Choroid plexus epithelial cell (primary cell): ENCODE results near the gene MPST.

Experiments
- DNase-seq: peaks from one replicate; pipeline ENCODE4 v3.0.0-alpha.2; 2010; ENCODE audit warnings: low read depth
- H3K4me3 ChIP-seq: 2 replicates; pipeline ENCODE4 v1.5.1; 2011; ENCODE audit warnings: low read depth, mild to moderate bottlenecking, control low read depth, low read length, moderate library complexity
- TF ChIP-seq, protein P1 (sequence below): conservative IDR thresholded peaks from 2 replicates; pipeline ENCODE4 v1.5.1; 2011; ENCODE audit warnings: low read depth, mild to moderate bottlenecking, control low read depth, inconsistent platforms, low read length, moderate library complexity

Gene MPST

DNA sequence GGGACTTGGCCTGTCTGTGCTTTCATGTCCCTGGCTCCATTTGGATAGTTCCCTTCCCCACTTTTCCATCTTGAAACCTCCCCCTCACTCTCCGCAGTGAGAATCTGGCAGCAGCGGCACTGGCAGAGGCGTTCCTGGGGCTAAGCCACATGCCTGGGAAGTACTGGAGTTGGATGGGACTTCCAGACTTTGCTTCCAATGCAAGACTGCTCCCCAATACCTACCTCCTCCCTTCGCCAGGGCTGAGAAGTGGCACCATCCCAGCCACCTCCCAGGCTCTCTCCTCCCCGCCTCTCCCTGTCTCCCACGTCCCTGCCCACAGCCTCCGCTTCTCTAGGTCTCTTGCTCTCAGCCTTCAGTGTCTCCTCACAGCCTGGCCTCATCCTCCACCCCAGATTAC lies 16.9 kb upstream of the MPST start:
- TF ChIP-seq, protein P1, sequence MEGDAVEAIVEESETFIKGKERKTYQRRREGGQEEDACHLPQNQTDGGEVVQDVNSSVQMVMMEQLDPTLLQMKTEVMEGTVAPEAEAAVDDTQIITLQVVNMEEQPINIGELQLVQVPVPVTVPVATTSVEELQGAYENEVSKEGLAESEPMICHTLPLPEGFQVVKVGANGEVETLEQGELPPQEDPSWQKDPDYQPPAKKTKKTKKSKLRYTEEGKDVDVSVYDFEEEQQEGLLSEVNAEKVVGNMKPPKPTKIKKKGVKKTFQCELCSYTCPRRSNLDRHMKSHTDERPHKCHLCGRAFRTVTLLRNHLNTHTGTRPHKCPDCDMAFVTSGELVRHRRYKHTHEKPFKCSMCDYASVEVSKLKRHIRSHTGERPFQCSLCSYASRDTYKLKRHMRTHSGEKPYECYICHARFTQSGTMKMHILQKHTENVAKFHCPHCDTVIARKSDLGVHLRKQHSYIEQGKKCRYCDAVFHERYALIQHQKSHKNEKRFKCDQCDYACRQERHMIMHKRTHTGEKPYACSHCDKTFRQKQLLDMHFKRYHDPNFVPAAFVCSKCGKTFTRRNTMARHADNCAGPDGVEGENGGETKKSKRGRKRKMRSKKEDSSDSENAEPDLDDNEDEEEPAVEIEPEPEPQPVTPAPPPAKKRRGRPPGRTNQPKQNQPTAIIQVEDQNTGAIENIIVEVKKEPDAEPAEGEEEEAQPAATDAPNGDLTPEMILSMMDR: no peak
- no peak for DNase-seq
- no peak overlapping the region for H3K4me3 ChIP-seq

DNA sequence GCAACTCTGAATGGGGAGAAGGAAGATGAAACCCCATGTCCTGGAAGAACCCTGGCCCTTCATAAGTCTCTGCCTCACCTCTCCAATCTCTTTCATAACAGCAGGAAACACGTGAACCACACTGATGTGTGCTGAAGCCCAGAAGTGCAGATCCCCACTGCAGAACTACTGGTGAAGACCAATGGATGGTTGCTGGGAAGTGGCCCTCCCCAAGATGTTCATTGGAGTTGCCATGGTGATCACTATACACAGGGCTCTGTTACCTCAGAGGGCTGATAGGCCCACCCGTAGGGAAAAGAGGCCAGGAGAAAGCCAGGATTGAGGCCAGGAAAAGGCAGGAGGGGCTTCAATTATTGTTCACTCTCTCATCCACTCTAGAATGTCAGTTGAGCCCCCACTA lies 11.9 kb upstream of the MPST start:
- DNase-seq: peak; percentile 22
- TF ChIP-seq, protein P1: no peak
- no peak overlapping the region for H3K4me3 ChIP-seq

DNA sequence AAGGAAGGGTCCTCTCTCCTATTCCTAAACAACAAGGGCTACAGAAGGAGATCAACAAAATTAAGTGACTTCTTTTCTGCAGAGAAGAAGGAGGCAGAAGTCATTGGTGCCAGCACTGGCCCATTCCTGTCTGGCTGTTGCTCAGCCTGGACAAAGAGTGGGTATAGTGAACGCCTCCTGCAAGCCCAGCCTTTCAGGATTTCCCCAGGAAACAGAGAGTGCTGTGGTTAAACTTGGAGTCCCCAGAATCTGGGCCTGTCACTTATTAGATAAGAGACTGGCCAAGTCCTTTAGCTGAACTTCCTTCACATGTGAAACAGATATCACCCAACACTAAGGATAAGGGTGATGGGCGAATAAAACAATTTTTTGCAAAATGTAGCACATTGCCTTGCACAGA lies 11.2 kb upstream of the MPST start:
- TF ChIP-seq, protein P1: no peak
- no peak for DNase-seq
- H3K4me3 ChIP-seq: no peak overlapping the region

DNA sequence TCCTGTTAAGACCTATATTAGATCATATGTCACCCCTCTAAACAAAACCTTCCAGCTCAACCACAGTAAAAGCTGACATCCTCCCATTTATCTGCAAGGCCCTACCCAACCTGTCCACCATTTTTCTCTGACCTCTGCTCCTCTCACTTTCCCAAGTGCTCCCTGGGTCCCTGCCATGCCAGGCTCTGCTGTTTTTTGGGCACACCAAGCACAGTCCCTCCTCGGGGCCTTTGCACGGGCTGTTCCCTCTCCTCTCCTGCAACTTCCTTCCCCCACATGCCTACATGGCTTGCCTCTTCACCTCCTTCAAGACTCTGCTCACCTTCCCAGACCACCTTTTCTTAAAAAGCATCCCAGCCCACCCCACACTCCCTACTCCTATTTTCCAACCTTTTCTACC lies 10.1 kb upstream of the MPST start:
- TF ChIP-seq, protein P1: no peak
- DNase-seq: no peak
- H3K4me3 ChIP-seq: no peak overlapping the region

DNA sequence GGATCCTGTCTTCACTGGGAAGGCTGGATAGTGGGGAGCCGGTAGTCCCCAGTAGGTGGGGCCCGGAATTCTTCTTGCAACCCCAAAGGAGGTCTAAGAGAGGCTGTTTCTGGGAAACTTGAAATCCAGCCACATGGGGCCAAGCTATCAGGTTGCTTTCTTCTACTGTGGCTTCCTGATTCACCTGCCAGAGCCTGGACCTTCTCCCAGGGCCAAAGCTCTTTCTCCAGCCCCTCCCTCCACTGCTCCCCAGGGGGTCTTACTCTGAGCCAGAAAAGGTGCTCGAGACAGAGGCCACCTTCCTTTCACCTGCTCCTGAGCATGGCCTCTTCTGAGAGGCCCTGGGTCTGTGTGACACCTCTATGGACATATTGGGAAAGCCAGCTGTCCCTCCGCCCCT lies 9.4 kb upstream of the MPST start:
- no peak overlapping the region for H3K4me3 ChIP-seq
- TF ChIP-seq, protein P1: no peak
- DNase-seq: no peak

DNA sequence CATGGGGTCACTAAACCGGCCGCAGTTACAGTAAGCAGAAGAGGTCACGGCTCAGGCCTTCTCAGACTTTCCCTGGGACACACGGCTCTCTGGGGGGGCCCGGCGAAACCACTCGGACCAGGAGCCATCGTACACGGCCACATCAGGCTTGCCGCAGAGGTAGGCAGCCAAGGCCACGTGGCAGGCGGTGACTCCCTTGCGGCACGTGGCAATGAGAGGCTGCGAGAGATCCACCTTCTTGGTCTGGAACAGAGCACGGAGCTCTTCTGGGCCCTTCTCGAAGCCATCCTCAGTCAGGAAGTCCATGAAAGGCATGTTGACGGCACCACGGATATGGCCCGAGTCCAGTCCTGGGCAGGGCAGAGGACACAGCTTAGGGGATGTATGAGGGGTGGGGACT lies 8.6 kb upstream of the MPST start:
- DNase-seq: no peak
- no peak overlapping the region for H3K4me3 ChIP-seq
- TF ChIP-seq, protein P1: no peak

DNA sequence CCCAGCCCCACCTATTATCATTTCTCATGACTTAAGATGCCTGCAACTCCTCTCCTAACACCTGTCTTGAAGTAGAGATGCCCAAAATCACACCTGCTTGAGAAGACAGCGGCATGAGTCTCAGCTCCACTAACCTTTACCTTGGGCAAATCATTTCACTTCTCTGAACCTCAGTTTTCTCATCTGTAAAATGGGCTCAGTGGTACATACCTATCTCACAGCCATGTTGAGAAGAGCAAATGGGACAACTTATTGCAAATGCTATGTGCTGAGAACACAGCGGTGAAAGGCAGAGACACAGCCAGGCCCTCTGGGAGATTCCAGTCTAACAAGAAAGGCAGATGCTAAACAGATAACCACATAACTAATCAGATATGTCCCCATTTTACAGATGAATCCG lies 8.1 kb upstream of the MPST start:
- H3K4me3 ChIP-seq: no peak overlapping the region
- DNase-seq: no peak
- TF ChIP-seq, protein P1: no peak
